HL-60 (cell line): ENCODE results near the gene HOXD4.

Source experiments
- CTCF ChIP-seq: IDR thresholded peaks from one replicate; pipeline ENCODE4 v1.5.1; 2011; ENCODE audit warnings: low read length, control low read depth, inconsistent platforms; ENCODE audit not compliant: insufficient read depth
- POLR2AphosphoS5 ChIP-seq: IDR thresholded peaks from 2 replicates; pipeline ENCODE4 v1.6.1; 2012; ENCODE audit warnings: low read depth
- REST ChIP-seq: IDR thresholded peaks from 2 replicates; pipeline ENCODE4 v1.6.1; 2012; ENCODE audit warnings: low read depth; ENCODE audit not compliant: insufficient replicate concordance

GRCh38 chr2:176169711-176170110 lies 18.4 kb downstream of the HOXD4 start:
- TF ChIP-seq CTCF (no peak), POLR2AphosphoS5 (no peak), REST (no peak)
